Hematopoietic multipotent progenitor cell treated with erythropoietin and hydrocortisone succinate and interleukin-3 and kit ligand, for 17 days (in vitro differentiated cells): Measurements from ENCODE around the gene NEUROG1.

Source experiments
- DNase-seq: peaks from one replicate; pipeline ENCODE4 v3.0.0-alpha.2; 2015; ENCODE audit warnings: low spot score

Gene NEUROG1

DNA sequence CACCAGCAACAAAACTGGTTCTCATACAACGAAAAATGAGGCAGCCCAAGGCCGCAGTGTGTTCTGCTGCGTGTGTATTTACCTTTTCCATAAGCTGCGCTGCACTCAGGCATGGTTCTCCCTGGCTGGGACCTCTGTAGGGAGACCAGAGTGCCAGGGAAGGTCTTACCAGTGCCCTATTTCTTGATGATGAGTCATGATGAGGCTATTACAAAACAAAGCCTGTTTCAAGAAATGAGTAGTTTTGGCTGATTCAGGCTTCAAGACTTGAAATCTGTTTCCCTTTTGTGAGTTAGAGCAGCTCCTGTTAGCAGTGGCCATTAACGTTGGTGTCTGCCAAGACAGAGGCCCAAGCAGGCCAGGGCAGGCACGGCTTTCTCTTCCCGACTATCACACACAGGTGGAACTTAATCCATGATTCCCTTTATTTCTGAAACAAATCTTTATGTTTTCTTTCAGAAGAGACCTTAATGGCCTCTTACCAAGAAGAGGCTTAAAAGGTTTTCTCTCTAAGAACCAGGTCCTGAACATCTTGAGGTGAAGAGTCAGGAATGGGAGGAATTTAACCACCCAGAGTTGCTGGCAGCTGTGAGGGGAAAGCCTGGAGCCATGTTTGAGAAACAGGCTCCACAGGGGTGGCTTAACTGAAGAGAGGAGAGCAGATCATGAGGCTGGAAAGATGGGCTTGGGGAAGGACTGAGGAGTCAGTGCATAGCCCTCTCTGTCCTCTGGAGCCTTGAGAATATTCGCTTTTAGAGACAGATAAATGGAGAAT, 42.2 kb downstream of the NEUROG1 start:
- no peak for DNase-seq

DNA sequence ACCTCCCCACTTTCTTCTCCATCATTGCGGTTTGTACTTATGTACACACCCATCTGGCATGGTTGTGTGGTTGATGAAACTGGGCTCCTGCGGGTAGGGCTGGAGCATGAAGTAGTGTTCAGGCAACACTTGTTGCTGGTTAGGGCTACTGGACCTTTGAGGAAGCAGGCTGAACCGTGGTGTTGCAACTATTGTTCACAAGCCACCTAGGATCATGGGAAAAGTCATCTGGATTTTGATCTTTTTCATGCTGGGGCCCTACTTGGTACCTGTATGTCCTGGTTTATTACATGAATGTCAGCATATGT, 43.5 kb downstream of the NEUROG1 start:
- DNase-seq = no peak

DNA sequence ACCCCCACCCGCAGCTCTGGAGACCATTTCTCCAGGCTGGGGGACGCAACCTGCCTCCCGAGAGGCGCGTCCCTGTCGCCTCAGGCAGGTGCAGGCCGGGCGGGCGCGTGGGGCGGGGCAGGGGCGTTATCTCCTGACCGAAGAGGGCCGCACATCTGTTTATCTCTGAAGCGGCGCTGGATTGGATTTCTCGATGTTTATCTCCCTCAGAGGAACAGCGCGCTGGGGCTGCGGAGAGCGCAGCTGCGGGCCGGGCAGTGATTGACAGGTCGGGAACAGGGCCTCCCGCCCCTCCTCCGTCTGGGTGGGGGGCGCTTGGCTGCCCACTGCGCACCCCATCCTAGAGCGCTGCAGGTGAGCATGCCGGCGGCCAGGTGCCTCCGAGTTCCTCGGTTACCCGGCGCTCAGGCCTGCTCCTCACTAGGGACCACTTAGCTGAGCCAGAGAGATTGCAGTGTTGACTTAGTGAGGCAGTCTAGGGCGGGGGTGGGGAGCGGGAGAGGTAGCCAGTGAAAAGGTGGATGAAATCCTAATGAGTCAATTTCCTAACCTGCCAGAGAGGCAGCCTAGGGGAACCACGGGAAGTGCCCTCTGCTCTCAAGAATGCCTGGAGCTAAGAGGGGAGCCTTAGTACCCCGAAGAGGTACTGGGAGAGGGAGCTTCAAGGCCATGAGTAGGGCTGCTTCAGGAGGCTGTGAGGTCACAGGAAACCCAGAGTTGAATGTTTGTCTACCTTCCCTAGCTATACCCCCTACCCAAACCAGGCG, 44.0 kb downstream of the NEUROG1 start:
- no peak for DNase-seq

DNA sequence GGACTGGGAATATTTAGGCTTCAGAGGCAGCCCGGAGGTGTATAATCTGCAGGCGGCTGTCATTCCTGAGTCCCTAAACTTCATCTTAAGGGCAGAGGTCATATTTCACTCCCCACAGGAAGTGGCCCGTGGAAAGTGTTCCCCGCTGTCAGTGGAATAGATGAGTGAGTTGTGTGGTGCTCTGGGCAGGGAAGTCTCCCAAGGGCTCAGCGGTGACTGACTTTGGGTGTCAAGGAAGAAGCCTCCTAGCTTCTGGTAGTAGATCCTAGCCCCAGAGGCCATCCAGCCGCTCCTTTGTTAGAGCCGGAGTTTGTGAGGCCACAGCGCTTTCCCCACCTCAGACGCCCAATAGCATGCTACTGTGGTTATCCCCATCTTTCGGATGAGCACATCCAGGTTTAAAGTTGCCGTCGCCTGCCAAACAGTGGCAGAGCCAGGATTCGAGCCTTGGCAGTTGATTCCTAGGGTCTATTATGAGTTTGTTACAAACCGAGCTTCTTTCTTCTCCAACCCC, 44.7 kb downstream of the NEUROG1 start:
- DNase-seq = no peak

DNA sequence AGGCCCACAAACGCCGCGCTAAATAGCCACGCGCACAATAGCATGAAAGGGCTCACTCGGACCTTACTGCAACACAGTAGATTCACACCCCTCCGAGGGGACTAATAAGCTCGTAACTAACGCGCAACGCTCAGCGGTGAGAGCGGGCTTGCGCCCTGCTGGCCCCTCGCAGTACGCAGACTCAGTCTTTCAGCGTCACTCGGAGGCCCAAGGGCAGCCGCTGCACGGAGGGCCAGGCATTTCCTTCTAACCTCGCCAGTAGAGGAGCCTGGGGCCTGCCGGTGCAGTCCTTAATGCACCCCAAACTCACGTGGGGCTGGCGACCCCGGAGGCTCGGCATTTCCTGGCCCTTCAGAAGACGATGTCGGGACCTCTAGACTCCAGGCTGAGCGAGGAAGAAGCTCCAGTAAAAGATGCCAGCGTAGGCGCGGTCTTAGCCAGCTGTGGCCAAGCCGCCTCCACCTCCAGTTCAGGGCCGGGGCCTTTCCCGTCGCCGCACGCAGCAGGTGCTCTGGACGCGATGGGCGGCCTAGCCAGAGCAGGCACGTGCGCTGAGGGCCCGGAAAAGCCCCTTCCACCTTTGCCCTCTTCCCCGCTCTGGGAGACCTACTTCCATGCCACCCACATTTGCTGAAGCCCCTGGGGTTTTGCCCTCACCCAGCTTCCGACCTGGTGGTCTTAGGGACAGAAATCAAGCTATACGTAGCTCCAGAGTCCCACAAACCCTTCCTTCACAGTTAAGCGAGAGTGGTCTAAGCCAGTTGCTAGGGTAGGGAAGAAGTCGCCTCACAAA, 45.3 kb downstream of the NEUROG1 start:
- no peak for DNase-seq

DNA sequence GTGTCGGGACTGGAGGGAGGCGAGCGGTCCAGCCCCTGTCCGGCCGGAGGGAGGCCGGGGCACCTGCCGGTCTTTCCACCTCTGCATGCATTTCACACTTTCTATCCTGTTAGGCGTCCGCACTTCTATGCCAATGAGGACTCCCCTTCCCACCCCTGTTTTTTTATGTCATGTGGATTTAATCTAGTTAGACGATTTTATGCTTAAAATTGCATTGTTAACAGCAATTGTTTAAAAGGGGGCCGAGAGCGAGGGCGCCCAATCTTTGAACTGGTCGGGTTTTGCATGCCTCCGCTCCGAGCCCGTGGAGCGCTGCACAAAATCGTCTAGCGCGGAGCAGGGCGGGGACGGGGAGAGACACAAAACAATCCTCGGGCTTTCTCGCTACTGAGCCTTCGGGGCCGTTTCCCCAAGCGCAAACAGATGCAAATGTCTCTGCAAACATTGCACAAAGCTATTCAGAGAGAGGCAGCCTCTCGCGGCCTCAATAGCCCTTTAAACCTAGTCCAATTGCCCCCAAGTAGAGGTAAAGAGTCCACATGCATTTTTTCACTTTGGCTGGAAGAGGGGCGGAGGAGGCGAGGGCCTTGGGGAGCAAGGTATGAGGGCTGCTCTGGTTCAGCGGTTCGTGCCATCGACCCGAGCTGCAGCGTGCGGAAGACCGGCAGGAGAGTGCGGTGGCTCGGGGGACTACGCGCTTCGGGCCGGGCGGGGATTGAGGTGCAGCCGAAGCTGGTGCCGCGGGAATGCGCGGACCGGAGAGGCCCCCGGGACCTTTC, 46.1 kb downstream of the NEUROG1 start:
- no peak for DNase-seq

DNA sequence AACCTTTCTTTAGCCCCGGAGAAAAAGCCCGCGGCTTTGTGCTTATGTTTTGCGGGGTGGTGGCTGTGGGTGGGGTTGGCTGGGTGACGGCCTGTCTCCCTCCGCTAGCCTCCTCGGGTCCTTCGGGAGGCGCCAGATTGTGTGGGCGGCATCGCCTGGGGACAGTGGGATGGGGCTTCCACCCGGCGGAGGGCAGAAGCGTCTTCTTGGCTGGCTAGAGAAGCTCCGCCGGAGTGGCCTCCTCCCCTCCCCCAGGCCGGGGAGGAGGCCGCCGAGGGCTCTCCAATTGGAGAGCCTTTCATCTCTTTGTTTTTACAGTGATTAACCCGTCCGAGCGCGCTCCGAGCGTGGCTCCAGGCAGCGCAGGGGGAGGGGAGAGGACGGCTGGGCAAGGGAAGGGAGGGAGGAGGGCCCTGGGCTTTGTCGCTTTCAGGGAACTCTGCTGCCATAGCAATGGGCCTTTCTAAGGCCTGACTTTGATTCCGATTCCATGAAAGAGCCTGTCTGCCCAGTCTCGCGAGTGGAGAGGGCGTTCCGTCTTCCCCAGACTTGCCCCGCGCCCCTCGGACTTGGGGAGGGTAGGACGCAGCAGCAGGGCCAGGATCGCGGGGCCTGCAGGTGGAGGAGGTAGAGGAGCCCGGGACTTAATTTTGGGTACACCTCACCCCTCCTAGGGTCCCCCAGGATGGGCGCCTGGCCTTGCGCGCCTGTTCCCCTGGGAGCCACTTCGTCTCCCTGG, 46.9 kb downstream of the NEUROG1 start:
- DNase-seq = no peak

DNA sequence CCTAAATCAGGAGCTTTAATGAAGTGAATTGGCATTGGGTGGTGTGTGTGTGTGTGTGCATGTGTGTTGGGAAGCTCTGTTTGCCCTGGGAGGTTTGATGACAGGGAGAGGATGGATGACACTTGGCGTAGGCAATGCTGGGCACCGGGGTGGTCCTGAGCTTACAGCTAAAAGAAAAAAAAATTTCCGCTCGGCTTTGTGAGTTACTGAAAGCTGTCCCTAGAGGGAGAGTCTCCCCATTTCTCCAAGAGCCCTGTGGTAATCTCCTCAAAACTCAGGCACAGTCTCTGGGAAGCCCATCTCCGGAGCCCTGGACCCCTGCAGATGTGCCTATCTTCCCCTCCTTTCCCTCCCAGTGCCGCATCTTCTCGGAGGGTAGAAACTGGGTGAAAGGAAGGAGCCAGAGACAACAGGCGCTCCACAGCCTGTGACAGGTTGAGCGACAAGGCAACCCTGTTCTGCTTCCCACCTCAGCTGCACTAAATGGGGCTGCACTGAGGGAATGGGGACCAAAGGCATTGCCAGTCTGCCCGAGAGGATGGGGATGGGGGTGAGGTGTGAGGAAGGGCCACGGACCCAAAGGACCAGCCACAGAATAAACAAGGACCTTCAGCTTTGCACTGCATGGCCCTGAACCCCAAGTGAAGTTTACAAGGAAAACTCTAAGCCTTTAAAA, 47.8 kb downstream of the NEUROG1 start:
- no peak for DNase-seq

DNA sequence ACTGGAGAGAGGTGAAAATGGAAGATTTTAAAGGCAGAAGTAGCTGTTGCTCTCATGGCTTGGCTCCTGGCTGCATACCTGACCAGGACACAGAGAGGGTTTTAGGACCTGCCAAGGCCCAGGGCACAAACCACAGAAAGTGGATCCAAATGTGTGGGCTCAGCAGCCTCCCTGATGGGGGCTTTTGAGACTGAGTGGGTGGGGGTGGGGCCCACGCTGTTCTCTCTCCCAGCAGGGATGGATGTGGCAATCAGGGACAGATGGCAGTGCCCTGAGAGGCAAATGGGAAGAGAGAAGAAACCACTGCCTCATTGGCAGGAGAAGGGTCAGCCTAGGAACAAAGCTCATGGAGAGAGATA, 48.7 kb downstream of the NEUROG1 start:
- DNase-seq = no peak

DNA sequence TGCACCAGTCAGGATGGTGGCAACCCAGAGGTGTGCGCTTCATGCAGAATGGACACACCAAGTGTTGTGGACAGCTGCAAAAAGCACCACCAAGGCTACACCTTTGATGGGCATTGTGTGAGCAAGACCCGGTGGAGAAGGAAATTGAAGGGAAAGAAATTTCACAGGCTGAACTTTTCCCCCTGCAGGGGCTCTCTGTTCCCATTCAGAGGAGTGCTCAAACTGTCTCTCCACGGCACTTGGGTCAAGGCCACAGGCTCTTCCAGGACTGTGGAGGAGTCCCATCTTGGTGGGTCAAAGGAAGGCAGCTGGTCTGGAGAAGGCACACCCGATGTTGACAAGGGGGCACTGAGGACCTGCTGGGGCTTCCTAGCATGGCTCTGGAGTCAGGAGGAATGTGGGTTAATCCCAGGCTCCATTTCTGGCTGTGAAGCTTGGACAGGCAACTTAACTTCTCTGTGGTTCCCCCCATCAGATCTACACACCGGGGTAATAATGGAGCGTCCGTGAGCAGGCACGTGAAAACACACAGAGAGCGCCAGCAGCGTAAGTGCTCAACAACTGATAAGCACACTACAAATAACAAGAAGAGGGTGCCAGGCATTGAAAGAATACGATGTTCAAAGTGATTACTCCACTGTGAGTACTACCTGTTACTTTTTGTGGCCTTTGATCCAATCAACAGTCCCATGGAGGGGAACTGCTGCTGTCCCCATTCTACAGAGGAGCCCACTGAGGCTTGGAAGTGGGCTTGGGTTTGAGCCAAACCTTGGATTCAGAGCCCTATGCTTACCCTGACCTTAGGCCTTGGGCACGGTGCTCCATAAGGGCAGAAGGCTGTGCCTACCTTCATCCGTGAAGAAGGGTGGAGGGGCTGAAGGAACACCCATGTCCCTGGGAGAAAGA, 49.4 kb downstream of the NEUROG1 start:
- DNase-seq = no peak

DNA sequence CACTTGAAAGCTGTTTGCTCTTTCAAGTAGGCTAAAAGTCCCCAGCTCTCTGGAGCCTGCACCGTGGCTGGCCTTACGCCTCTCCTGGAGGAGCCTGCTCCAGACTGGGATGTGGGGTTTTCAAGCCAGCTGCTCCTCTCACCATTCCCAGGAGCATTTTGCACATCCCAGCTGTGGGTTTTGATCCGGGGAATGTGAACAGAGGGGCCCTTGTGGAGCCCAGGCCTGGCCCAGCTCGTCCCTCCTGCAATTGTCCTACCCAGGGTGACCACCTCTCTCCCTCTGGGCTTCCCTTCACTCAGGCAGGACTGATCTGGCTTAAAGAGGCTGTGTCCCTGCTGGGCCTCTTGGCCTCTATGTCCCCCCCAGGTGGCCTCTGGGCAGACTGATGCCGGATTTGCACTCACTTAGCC, 51.1 kb downstream of the NEUROG1 start:
- DNase-seq = no peak
